GM12872 (cell line): ENCODE measurements around the gene ASTN2.

Source experiments
- TF ChIP-seq, protein P1 (sequence below): IDR thresholded peaks from 3 replicates; pipeline ENCODE4 v1.5.1; 2011; ENCODE audit warnings: low read depth, mild to moderate bottlenecking, low read length, moderate library complexity; ENCODE audit not compliant: insufficient read depth

Gene ASTN2

GRCh38 chr9:116555119-116555518 is 859.7 kb downstream of the ASTN2 start:
- TF ChIP-seq, protein P1, sequence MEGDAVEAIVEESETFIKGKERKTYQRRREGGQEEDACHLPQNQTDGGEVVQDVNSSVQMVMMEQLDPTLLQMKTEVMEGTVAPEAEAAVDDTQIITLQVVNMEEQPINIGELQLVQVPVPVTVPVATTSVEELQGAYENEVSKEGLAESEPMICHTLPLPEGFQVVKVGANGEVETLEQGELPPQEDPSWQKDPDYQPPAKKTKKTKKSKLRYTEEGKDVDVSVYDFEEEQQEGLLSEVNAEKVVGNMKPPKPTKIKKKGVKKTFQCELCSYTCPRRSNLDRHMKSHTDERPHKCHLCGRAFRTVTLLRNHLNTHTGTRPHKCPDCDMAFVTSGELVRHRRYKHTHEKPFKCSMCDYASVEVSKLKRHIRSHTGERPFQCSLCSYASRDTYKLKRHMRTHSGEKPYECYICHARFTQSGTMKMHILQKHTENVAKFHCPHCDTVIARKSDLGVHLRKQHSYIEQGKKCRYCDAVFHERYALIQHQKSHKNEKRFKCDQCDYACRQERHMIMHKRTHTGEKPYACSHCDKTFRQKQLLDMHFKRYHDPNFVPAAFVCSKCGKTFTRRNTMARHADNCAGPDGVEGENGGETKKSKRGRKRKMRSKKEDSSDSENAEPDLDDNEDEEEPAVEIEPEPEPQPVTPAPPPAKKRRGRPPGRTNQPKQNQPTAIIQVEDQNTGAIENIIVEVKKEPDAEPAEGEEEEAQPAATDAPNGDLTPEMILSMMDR, result no peak

- TF ChIP-seq, protein P1, result no peak
These were observed 864.0 kb downstream of the ASTN2 start for GRCh38 chr9:116550696-116551436.

- TF ChIP-seq, protein P1, result no peak
These were observed 864.8 kb downstream of the ASTN2 start for GRCh38 chr9:116549786-116550660.

- TF ChIP-seq, protein P1, result no peak
These were observed 865.7 kb downstream of the ASTN2 start for GRCh38 chr9:116549061-116549664.

DNA sequence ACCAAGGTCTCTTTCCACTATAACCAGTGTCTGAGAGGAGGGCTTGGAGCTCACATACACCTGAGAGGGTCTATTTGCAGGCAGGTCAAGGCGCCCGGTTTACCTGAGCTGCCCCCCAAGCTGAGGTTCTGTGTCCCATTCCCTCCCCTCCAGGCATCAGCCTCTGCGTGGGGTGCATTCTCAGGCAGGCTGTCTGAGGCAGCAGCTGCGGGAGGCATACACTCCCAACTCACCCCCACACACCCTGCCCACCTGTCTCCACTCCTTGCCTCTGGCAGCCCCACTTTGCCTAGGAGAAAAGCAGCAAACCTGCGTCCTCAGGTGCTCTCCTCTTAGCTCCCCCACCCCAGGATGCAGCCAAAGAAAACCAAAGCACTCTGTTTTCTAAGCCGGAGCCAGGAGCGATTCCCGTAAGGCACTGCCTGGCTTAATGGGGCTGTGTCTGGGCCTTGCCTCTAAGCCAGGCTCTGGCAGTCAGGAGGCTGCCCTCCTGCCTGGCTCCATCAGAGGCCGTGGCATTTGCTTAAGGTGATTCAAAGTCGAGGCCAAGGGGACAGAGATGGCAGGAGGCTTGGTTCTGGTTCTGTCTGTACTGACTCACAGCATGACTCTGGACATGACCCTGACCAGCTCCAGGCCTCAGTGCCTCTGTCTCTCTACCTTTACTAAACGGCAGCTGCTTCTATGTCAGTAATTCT is 867.0 kb downstream of the ASTN2 start:
- TF ChIP-seq, protein P1, result no peak

- TF ChIP-seq, protein P1, result no peak
These were observed 867.9 kb downstream of the ASTN2 start for GRCh38 chr9:116546711-116547581.
